Right kidney (tissue), 1 donor: ENCODE data around the gene PDE10A.
"Not testable (repeated sequence)": the region's sequence is repeated elsewhere in the genome, so short reads cannot be mapped to it uniquely, and the experiment has no call there.

ENCODE experiments used
- DNase-seq: peaks from one replicate; pipeline ENCODE4 v3.0.0-alpha.2; 2016

The PDE10A gene

GRCh38 chr6:165626711-165627110 is 36.3 kb downstream of the PDE10A start:
- DNase-seq = no peak

GRCh38 chr6:165624871-165625639 is 38.0 kb downstream of the PDE10A start:
- no peak for DNase-seq

DNA sequence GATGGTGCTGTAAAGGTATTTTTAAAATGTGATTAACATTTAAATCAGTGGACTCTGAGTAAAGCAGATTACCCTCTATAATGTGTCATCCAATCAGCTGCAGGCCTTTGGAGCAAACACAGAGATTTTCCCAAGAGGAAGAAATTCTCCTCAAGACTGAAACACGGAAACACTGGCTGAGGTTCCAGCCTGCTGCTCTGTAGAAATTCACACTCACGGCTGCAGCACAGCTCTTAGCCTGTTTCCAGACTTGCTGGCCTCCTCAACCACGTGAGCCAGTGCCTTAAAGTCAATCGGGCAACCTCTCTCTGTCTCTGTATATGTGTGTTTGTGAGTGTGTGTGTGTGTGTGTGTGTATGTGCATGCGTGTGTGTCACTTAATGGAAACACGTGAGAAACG is 41.1 kb downstream of the PDE10A start:
- DNase-seq = no peak

DNA sequence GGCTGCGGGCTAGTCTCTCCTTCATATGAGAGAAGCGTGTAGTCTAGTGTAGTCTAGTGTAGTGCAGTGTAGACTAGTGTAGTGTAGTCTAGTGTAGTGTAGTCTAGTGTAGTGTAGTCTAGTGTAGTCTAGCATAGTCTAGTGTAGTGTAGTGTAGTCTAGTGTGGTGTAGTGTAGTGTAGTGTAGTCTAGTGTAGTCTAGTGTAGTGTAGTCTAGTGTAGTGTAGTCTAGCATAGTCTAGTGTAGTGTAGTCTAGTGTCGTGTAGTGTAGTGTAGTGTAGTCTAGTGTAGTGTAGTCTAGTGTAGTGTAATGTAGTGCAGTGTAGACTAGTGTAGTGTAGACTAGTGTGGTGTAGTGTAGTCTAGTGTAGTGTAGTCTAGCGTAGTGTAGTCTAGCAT is 44.1 kb downstream of the PDE10A start:
- DNase-seq = not testable (repeated sequence)

- DNase-seq = no peak
These were observed 44.8 kb downstream of the PDE10A start for GRCh38 chr6:165618241-165618640.

GRCh38 chr6:165617528-165617927 is 45.5 kb downstream of the PDE10A start:
- no peak for DNase-seq

DNA sequence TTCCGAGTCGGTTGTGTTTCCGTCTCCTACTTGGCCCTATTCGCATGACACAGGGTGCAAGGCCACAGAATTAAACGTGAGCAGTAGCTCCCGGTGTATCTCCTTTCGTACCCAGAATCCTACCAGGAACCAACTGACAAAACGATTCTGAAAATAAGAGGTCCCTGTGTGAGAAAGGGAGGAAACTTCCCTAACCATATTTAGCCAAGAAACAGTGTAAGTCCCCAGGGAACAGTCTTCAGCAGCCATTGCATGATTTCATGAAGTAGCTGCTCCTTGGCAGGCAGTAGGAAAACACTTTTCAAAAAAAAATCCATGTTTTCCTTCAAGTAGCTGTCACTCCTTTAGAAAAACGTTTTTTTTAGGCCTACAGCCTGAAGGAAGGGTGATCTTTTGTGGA is 46.9 kb downstream of the PDE10A start:
- DNase-seq = no peak

DNA sequence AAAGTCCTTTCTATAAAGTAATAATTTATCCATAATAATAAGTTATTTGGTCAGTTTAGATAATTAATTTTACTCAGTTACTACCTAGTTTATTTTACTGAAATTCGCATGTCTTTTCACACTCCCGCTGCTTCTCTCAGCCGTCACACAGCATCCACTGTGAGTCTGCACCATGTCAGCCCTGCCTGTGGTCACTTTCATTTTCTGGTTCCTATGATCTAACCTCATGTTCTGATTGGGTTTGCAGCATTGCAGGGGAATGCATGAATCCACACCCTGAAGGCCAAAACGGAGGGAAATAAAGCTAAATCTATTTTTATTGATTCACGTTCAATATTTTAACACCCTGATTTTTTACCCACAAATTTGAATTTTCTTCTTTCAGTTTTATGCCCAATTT is 47.4 kb downstream of the PDE10A start:
- DNase-seq = no peak

DNA sequence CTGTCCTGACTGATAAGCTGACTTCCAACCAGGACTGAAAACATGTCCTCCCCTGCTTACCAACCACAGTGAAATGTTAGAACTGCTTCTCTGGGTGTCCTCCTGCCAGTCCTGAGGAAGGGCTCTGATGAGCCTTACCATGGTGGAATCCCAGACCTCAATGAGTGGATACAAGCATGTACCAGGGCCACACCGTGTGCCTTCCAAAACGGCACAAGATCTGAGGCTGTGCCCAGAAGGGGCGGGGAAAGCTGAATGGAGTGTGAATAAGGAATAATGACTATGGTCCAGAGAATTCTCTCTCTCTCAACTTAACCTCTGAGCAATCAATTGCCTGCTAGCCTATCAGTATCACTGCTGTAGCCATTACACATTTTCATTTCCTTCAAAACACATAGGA is 51.7 kb downstream of the PDE10A start:
- no peak for DNase-seq

DNA sequence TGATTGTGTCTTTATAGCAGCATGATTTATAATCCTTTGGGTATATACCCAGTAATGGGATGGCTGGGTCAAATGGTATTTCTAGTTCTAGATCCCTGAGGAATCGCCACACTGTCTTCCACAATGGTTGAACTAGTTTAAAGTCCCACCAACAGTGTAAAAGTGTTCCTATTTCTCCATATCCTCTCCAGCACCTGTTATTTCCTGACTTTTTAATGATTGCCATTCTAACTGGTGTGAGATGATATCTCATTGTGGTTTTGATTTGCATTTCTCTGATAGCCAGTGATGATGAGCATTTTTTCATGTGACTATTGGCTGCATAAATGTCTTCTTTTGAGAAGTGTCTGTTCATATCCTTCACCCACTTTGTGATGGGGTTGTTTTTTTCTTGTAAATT is 54.5 kb downstream of the PDE10A start:
- DNase-seq = not testable (repeated sequence)

DNA sequence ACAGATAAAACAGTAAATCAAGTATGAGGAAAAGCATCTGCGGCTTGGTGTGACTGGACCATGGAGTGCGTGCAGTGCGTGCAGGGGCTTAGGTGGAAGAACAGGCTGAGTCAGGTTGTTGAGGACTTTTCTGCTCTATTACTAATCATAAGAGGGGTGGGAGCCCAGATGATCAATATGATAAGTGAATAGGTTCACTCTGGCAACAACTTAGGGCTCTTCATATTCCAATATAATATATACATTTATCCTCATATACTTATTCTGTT is 56.4 kb downstream of the PDE10A start:
- no peak for DNase-seq

- DNase-seq = peak; percentile 46
These were observed 56.9 kb downstream of the PDE10A start for GRCh38 chr6:165605901-165606739.

DNA sequence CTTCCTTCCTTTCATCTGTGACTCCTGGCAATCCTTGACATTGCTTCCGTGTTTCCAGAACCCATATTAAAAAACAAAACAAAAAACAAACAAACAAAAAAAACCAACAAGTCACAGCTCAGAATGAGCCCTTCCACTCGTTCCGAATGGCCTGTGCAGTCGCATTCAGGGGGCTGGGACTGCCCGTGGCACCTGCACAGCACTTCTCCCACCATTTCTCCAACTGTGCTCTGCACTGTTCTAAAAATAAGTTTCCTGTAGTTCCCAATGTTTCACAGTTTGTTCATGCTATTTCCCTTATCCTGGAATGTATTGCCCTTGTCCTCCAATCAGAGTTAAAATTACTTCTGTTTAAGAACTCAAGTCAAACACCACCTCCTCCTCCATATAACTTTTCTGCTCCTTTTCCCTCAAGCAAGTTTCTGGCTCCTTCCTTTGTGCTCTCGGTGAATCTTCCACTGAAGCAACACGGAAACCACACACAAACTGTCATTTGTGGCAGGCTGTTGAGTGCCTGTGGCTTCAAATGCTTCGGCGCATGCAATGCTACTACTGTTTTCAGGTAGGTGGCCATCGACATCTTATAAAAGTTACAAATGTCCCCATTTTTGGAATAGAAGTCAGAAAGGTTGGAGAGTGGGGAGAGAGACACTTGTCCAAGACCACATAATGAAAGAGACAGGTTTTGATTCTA is 57.7 kb downstream of the PDE10A start:
- no peak for DNase-seq

DNA sequence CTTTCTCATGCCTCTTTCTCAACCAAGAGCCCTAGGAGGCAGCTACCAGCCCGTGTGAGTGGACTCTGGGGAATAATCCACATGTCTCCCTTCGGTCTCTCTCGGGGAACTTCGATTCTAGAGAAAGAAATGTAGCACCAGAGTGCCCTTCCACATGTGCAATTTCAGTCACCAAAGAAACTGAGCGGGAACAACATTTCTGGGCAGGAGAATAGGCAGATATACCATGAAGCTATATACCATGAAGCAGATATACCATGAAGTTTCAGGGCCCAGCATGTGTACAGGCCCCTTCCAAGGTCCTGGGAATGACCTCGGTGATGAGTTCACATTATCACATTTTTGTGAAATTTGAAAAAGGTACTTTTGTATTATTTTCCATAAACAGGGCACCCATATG is 60.8 kb downstream of the PDE10A start:
- no peak for DNase-seq

DNA sequence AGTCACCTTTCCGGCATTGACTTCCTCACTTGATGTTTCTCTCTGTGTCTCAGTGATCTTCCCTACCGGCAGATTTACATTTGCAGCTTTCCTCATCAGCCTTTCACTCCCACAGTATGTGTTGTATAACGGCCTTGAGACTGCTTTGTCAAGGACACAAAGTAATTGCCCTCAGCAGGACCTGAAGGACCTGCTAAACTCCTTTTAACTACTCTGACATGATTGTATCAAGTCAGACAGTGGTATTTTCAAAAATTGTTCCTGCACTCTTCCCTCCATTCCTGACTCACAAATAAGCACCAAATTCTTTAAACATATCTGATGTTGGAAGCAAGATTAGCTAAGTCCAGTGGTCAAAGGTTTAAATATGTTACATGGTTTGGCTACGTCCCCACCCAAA is 62.4 kb downstream of the PDE10A start:
- DNase-seq = no peak

- DNase-seq = no peak
These were observed 63.2 kb downstream of the PDE10A start for GRCh38 chr6:165599596-165600487.

GRCh38 chr6:165599121-165599520 is 63.9 kb downstream of the PDE10A start:
- no peak for DNase-seq

GRCh38 chr6:165597821-165598220 is 65.2 kb downstream of the PDE10A start:
- DNase-seq = no peak

DNA sequence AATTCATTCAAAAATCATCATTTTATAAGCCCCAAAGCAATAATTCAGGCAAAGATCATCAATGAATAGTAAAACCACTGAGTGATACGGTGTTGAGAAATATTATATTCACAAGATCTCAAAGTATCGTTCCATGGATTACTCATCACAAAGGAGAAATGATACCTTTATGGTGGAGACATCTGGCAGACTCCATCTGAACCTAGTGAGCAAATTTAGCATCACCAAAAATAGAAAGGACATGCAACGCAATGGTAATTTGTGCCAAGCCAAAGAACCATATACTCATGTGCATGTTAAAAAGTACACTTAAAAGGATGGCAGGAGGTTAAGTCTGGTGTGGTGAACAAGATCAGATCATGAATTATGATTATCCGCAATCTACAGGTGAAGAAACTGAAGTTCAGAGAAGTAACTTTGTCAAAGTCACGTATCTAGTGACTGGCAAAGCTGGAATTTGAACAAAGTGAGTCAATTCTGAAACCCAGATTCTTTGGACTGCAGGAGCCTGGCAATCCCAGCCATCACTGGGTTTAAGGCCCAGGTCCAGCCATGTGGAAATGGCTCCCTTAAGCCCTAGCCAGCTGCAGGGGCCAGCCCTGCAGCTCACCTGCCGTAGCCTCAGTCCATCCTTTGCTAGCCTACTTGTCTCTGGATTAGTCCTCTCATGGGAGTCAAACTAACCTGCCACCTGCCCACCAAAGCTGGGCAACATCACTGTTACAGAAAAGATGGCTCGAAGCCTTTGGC is 68.3 kb downstream of the PDE10A start:
- DNase-seq = no peak

DNA sequence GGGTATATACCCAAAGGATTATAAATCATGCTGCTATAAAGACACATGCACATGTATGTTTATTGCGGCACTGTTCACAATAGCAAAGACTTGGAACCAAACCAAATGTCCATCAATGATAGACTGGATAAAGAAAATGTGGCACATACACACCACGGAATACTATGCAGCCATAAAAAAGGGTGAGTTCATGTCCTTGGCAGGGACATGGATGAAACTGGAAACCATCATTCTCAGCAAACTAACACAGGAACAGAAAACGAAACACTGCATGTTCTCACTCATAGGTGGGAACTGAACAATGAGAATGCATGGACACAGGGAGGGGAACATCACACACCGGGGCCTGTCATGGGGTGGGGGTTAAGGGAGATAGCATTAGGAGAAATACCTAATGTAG is 70.1 kb downstream of the PDE10A start:
- not testable (repeated sequence) for DNase-seq

- no peak for DNase-seq
These were observed 74.5 kb downstream of the PDE10A start for GRCh38 chr6:165588515-165588914.

GRCh38 chr6:165587206-165587605 is 75.8 kb downstream of the PDE10A start:
- DNase-seq = no peak
